ENCODE measurements around the gene ACOX3.

DNA sequence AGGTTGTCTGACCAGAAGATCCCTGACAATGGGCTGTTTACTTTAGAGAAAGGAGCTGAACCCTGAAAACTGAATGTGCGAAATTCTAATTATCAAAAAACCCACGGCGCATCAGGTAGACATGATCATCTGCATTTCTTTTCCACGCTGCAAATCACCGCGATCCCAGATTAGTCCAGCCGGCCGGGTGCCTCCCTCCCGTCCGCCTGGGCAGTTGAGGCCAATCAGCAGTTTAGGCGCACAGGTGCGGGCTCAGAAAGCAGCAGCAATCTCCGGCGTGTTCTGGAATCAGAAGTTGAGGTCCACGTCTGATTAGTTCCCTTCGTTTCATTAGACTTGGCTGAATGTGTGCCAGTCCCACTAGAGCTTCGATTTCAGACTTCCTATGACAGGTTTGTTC, 73.9 kb downstream of the ACOX3 start:
- TF ChIP-seq STAT5A (IDR thresholded peaks at IDR 0.05; ENCODE audit: borderline replicate concordance, low read length) (no peak), STAT5B (CRISPR knock-in tag; IDR thresholded peaks at IDR 0.05) (no peak), CTCF (IDR thresholded peaks at IDR 0.05 in 2 of 3, conservative IDR thresholded peaks at IDR 0.05 in 1 of 3; ENCODE audit: insufficient read depth in 2 of 3, low read depth in 1 of 3, low read length in 3 of 3) (no peak), CREBBP (IDR thresholded peaks at IDR 0.05; ENCODE audit: low read depth, low read length) (no peak), EZH2 (IDR thresholded peaks at IDR 0.05; ENCODE audit: borderline replicate concordance, low read depth, low read length) (no peak), BHLHE40 (IDR thresholded peaks at IDR 0.05; ENCODE audit: low read length) (no peak), NR2C2 (CRISPR knock-in tag; IDR thresholded peaks at IDR 0.05) (no peak), NR2C2 (tag; IDR thresholded peaks at IDR 0.05) (no peak), RNF219 (CRISPR knock-in tag; IDR thresholded peaks at IDR 0.05) (no peak), NCOA1 (IDR thresholded peaks at IDR 0.05; ENCODE audit: low read depth) (no peak), ZNF347 (CRISPR knock-in tag; IDR thresholded peaks at IDR 0.05; ENCODE audit: low read depth) (no peak)
- TF ChIP-seq, protein P1, sequence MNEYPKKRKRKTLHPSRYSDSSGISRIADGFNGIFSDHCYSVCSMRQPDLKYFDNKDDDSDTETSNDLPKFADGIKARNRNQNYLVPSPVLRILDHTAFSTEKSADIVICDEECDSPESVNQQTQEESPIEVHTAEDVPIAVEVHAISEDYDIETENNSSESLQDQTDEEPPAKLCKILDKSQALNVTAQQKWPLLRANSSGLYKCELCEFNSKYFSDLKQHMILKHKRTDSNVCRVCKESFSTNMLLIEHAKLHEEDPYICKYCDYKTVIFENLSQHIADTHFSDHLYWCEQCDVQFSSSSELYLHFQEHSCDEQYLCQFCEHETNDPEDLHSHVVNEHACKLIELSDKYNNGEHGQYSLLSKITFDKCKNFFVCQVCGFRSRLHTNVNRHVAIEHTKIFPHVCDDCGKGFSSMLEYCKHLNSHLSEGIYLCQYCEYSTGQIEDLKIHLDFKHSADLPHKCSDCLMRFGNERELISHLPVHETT (CRISPR knock-in tag; conservative IDR thresholded peaks at IDR 0.05 in 1 of 2, IDR thresholded peaks at IDR 0.05 in 1 of 2), result no peak

Data from K562 (cell line).